ENCODE data around the gene SSBP4. TPM values are rescaled to one million over a fixed set of nuclear protein-coding genes. Genes with fewer than 3 reads are reported as not detected.

The SSBP4 gene
- total and polyA plus RNA-seq, 2 of the 8 experiments (the other 6 are each of a cell fraction or from before 2014, with no cell fraction given), result 26.4 to 33.7 TPM

- TF ChIP-seq CHD7 (IDR thresholded peaks at IDR 0.05; ENCODE audit: insufficient replicate concordance, low read length), result no peak
- TF ChIP-seq KDM1A (IDR thresholded peaks at IDR 0.05; ENCODE audit: borderline replicate concordance, low read length), result no peak
- no peak for TF ChIP-seq SP2 (IDR thresholded peaks at IDR 0.05; ENCODE audit: low read length)
- no peak for TF ChIP-seq SIN3A (conservative IDR thresholded peaks at IDR 0.05 in 1 of 2, IDR thresholded peaks at IDR 0.05 in 1 of 2; ENCODE audit: low read depth in 1 of 2, low read length in 2 of 2)
- no peak for TF ChIP-seq NRF1 (IDR thresholded peaks at IDR 0.05; ENCODE audit: low read depth, low read length)
- no peak for TF ChIP-seq TAF1 (IDR thresholded peaks at IDR 0.05; ENCODE audit: low read depth, low read length)
- no peak for TF ChIP-seq GABPA (IDR thresholded peaks at IDR 0.05; ENCODE audit: borderline replicate concordance, insufficient read depth, low read length)
- no peak for TF ChIP-seq CEBPB (IDR thresholded peaks at IDR 0.05; ENCODE audit: low read depth, low read length)
- TF ChIP-seq SAP30 (IDR thresholded peaks at IDR 0.05; ENCODE audit: insufficient read depth, insufficient replicate concordance, low read length), result no peak
Measured at GRCh38 chr19:18433735-18434398, 14.7 kb downstream of the SSBP4 start (continued).

Data from H1 (cell line).